ENCODE data around the gene TEX12. TPM values are rescaled to one million over a fixed set of nuclear protein-coding genes. Genes with fewer than 3 reads are reported as not detected.
A peak's percentile ranks its signal among the peaks of the same experiment; 100 is the strongest.

The TEX12 gene
- total and polyA plus RNA-seq, 12 donors = 0.07 to 0.11 TPM; not detected in 10

DNA sequence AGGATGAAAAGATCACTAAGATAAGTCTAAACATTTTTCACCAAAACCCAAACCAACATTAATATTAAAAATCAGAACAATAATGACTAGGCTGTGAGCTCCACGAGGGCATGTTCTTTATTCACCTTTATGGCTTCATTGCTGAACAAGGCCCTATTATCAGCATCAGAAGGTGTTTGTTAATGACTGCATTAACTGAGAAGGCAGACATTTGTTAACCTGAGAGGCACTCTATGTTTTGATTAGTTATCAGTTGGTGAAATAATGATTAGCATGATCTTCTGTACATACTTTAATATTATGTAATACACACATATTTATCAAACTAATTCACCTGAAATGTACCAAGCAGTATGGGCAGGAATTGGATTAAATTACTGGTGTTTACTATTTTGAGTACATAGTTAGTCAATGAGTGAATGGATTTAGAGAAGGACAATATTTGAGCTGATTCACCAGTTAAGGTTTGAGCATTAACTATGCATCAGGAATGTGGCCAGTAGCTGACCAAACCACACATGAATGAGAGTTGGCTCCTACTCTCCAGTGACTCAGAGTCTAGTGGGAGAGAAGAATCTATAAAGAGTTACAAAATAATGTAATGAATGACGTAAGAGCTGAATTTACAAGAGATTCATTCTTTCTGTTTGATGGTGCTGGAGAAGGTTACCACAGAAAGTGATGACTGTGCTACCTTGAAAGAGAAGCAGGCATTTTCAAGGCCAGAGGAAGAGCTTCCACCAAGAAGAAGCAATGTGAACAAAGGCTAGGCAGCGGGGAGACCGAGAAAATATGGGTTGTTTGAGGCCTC, 10.0 kb upstream of the TEX12 start:
- DNase-seq = peak in 4 of 7 donors; percentile 44 to 61 (median 56)
- H3K36me3 ChIP-seq (replicated peaks in 1 of 2) = no peaks in the 10 kb centered on the region
- TF ChIP-seq POLR2A (IDR thresholded peaks at IDR 0.05) = no peak
- TF ChIP-seq, protein P1, sequence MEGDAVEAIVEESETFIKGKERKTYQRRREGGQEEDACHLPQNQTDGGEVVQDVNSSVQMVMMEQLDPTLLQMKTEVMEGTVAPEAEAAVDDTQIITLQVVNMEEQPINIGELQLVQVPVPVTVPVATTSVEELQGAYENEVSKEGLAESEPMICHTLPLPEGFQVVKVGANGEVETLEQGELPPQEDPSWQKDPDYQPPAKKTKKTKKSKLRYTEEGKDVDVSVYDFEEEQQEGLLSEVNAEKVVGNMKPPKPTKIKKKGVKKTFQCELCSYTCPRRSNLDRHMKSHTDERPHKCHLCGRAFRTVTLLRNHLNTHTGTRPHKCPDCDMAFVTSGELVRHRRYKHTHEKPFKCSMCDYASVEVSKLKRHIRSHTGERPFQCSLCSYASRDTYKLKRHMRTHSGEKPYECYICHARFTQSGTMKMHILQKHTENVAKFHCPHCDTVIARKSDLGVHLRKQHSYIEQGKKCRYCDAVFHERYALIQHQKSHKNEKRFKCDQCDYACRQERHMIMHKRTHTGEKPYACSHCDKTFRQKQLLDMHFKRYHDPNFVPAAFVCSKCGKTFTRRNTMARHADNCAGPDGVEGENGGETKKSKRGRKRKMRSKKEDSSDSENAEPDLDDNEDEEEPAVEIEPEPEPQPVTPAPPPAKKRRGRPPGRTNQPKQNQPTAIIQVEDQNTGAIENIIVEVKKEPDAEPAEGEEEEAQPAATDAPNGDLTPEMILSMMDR (IDR thresholded peaks at IDR 0.05) = no peak
- intact Hi-C loops (cut with DNase I) = no loop called here
- no peaks in the 10 kb centered on the region for H3K9me3 ChIP-seq (replicated peaks in 1 of 3)
- H3K27ac ChIP-seq = peak overlapping the region in 1 of 5 donors; percentile 49
- H3K27me3 ChIP-seq = no peaks in the 10 kb centered on the region
- H3K4me1 ChIP-seq (replicated peaks in 1 of 2) = peaks cover 0 to 3% of the 10 kb centered on the region in 2 donors
- 71 to 73% (median 72%) methylated on average over 4 of the region's 4 CpGs for WGBS, 4 donors
- no peak overlapping the region for H3K4me3 ChIP-seq

DNA sequence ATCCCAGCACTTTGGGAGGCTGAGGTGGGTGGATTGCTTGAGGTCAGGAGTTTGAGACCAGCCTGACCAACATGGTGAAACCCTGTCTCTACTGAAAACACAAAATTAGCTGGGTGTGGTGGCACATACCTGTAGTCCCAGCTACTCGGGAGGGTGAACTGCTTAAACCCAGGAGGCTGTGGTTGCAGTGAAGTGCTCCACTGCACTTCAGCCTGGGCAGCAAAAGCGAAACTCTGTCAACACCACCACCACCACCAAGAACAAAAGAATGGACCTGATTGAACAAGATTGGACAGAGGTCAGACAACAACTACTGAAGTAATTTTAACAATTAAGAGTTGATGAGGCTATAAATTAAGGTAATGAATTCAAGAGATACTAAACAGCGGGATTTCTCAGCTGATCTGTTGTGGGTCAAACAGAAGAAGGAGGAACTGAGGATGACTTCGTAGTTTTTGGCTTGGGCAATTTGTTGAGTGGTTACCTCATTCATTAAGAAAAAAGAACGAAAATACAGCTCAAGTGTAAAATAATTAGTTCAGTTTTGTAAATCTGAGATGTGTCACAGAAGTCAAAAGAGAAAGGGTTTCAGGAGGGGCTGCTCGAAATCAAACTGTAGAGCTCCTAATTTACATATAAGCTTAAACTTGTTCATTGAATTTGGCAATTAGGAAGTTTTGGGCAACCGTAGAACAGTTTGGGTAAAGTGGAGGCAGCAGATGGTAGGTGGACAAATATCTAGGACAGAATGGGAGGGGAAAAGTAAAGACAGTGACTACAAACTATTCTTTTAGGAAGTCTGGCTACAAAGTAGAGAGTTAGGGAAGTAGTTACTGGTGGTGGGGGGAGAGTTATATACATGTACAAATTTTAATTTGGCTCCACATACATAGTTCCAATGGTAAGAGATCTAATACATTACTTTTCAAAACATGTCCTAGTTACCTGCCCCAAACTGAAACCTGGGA, 7.8 kb upstream of the TEX12 start:
- Histone ChIP-seq H3K27ac (peak overlapping the region in 2 of 5 donors; percentile 37 to 73), H3K36me3 (replicated peaks in 1 of 2) (no peaks in the 10 kb centered on the region), H3K4me1 (replicated peaks in 1 of 2) (peaks cover 0 to 3% of the 10 kb centered on the region in 2 donors), H3K4me3 (no peak overlapping the region), H3K27me3 (no peaks in the 10 kb centered on the region), H3K9me3 (replicated peaks in 1 of 3) (no peaks in the 10 kb centered on the region)
- 75 to 84% (median 76%) methylated on average over 6 to 7 of the region's 7 CpGs for WGBS, 4 donors
- no peak for TF ChIP-seq POLR2A (IDR thresholded peaks at IDR 0.05)
- TF ChIP-seq, protein P1 (IDR thresholded peaks at IDR 0.05) = no peak
- intact Hi-C loops (cut with DNase I) = no loop called here
- DNase-seq = no peak

DNA sequence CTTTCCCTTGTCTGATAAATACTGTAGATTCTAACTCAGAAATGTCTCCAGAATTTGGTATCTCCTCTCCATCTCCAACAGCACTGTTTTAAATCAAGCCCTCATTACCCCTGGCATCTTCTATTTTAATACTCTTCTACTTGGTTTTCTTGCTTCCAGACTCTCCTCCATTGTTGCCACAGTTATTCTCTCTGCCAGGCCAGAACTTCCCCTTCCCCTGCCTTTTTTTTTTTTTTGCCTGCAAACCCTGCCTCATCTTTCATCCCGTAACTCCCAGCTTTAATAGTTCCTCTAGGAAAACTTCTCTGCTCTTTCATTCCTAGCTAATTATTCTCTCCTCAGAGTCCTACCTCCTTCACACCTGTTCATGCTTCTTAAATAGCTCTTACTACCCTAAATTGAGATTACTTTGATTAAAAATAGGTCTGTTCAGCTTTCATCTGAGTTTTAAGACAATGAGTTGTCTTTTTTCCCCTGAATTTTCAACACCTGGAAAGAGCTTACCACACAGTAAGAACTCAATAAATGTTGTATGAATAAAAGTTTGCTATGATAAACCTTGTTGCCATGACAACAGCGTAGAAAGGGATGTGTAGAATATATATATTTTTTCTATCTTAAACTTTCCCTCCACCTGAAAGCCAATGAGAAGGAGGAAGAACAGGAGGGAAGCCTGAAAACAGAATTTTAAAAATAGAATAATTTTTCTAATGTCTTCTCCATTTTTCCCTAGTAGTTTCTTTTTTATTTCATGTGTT, 6.9 kb upstream of the TEX12 start:
- WGBS, 4 donors = 41 to 84% (median 65%) methylated on average over 2 of the region's 2 CpGs
- Histone ChIP-seq H3K9me3 (replicated peaks in 1 of 3) (no peaks in the 10 kb centered on the region), H3K36me3 (replicated peaks in 1 of 2) (no peaks in the 10 kb centered on the region), H3K4me3 (no peak overlapping the region), H3K27ac (peak overlapping the region in 2 of 5 donors; percentile 37 to 73), H3K4me1 (replicated peaks in 1 of 2) (peaks cover 0 to 3% of the 10 kb centered on the region in 2 donors), H3K27me3 (no peaks in the 10 kb centered on the region)
- DNase-seq = no peak
- intact Hi-C loops (cut with DNase I) = no loop called here
- TF ChIP-seq POLR2A (IDR thresholded peaks at IDR 0.05) = no peak
- TF ChIP-seq, protein P1 (IDR thresholded peaks at IDR 0.05) = no peak

Data from adrenal gland (tissue), 12 donors.